HepG2 (cell line): ENCODE results near the gene APOM. TPM values are rescaled to one million over a fixed set of nuclear protein-coding genes. Genes with fewer than 3 reads are reported as not detected.

ENCODE experiments used
- ATRX ChIP-seq: sonication (generic); formaldehyde crosslinking; IDR thresholded peaks from 2 replicates; pipeline ENCODE4 v1.4.0; 2020; ENCODE audit warnings: missing genetic modification reagents, borderline replicate concordance
- CC2D1A ChIP-seq: sonication (generic); formaldehyde crosslinking; IDR thresholded peaks from 2 replicates; pipeline ENCODE4 v1.8.1; 2023; ENCODE audit warnings: mild to moderate bottlenecking, missing genetic modification reagents
- DR1 ChIP-seq: sonication (generic); formaldehyde crosslinking; IDR thresholded peaks from 2 replicates; pipeline ENCODE4 v1.8.0; 2021; ENCODE audit warnings: mild to moderate bottlenecking, missing genetic modification reagents, inconsistent platforms
- FOSL2 ChIP-seq: sonication (generic); formaldehyde crosslinking; IDR thresholded peaks from 2 replicates; pipeline ENCODE4 v1.4.0; 2020; ENCODE audit warnings: missing genetic modification reagents
- GRHL1 ChIP-seq: sonication (generic); formaldehyde crosslinking; conservative IDR thresholded peaks from 2 replicates; pipeline ENCODE4 v1.8.0; 2022; ENCODE audit warnings: missing genetic modification reagents
- MTA1 ChIP-seq: sonication (generic); formaldehyde crosslinking; IDR thresholded peaks from 2 replicates; pipeline ENCODE4 v1.4.0; 2020; ENCODE audit warnings: missing genetic modification reagents, mild to moderate bottlenecking, borderline replicate concordance
- ONECUT2 ChIP-seq: sonication (generic); formaldehyde crosslinking; IDR thresholded peaks from 2 replicates; pipeline ENCODE4 v1.4.0; 2020; ENCODE audit warnings: missing genetic modification reagents
- SNAPC5 ChIP-seq: sonication (generic); formaldehyde crosslinking; IDR thresholded peaks from 2 replicates; pipeline ENCODE4 v1.8.1; 2023; ENCODE audit warnings: mild to moderate bottlenecking, missing genetic modification reagents, borderline replicate concordance
- ZNF354B ChIP-seq: sonication (generic); formaldehyde crosslinking; IDR thresholded peaks from 2 replicates; pipeline ENCODE4 v1.8.0; 2022; ENCODE audit warnings: mild to moderate bottlenecking, missing genetic modification reagents
- ZNF557 ChIP-seq: sonication (generic); formaldehyde crosslinking; IDR thresholded peaks from 2 replicates; pipeline ENCODE4 v1.4.0; 2020; ENCODE audit warnings: missing genetic modification reagents
- polyA plus RNA-seq, 8 experiments: library from polyadenylated mRNA; depleted of rRNA in 3 of 8; stranded (reverse) in 7 of 8; unstranded in 1 of 8; fragments of >200 nt; fragmentation: Illumina TruSeq in 4 of 8; extraction: Trizol in 4 of 8; gene quantifications; 2 replicates each; pipeline versions ENCODE4 v1.2.1 to v1.2.3, GENCODE V29; 2011 to 2016; ENCODE audit warnings: low read depth in 4 of 8, missing spikeins in 1 of 8, mixed read lengths in 1 of 8; ENCODE audit not compliant: insufficient read depth in 1 of 8
- total RNA-seq, 5 experiments: library from RNA; depleted of rRNA; stranded (reverse); fragments of >200 nt; fragmentation: Illumina TruSeq; extraction: Trizol; gene quantifications; 2 replicates each; pipeline ENCODE4 v1.2.3, GENCODE V29; 2016; ENCODE audit warnings: low read depth in 1 of 5
- TF ChIP-seq, protein P1 (sequence below): sonication (generic); formaldehyde crosslinking; IDR thresholded peaks from 2 replicates; pipeline ENCODE4 v1.4.0; 2020; ENCODE audit warnings: missing genetic modification reagents, borderline replicate concordance
- TF ChIP-seq, protein P2 (sequence below): sonication (generic); formaldehyde crosslinking; IDR thresholded peaks from 2 replicates; pipeline ENCODE4 v1.4.0; 2020; ENCODE audit warnings: missing genetic modification reagents, mild to moderate bottlenecking, borderline replicate concordance
- TF ChIP-seq, protein P3 (sequence below): sonication (generic); formaldehyde crosslinking; IDR thresholded peaks from 2 replicates; pipeline ENCODE4 v1.4.0; 2020; ENCODE audit warnings: missing genetic modification reagents
- TF ChIP-seq, protein P4 (sequence below): sonication (generic); formaldehyde crosslinking; conservative IDR thresholded peaks from 2 replicates; pipeline ENCODE4 v1.5.0; 2020; ENCODE audit warnings: missing genetic modification reagents
- TF ChIP-seq, protein P5 (sequence below): sonication (generic); formaldehyde crosslinking; IDR thresholded peaks from 2 replicates; pipeline ENCODE4 v1.5.0; 2020; ENCODE audit warnings: mild to moderate bottlenecking, missing genetic modification reagents

Gene APOM
- total and polyA plus RNA-seq, 2 of the 13 experiments (the other 11 are each of a cell fraction or from before 2014, with no cell fraction given), result 98.2 to 1,140 TPM

DNA sequence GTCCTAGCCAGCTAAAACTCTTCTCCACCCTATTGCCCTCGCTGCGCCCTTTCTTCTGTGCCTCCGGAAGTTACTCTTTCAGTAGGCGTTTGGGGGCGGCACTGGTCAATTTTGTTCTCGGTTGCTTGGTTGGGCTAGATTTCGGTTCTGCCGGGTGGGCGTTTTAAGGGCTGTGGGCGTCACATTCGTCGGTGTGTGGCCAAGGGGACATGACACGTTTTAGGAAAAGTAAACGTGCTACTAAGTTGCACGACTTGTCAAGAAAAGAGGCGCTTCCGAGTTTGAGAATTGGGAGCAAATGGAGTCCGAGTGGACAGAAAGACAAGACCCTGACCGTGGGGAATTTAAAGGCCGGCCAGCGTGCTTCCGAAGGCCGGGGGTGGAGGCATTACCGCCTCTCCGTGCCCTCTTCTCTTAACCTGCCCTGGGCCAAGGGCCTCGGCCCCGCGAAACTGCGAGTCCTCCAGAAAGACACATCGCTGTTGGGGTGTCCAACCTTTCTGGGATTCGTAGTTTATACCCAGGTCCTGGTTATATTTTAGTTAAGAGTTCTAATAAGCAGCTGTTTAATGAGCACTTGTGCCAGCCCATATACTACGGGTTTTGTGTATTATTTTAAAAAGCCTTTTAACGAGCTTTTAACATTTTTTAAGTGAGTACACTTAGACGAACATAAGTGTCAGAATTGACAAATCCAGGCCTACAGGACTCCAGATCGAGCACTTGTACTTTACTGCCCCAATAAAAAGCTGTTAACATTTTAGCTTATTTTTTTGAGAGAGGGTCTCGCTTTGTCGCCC lies 2.6 kb upstream of the APOM start (continued):
- TF ChIP-seq GRHL1 (no peak), ZNF557 (CRISPR knock-in tag) (no peak), DR1 (no peak), MTA1 (CRISPR knock-in tag) (no peak), FOSL2 (CRISPR knock-in tag) (no peak), CC2D1A (CRISPR knock-in tag) (no peak), ATRX (CRISPR knock-in tag) (no peak), SNAPC5 (CRISPR knock-in tag) (0 out of 2 replicates have a peak, but pooled peaks have one; percentile 27), ZNF354B (no peak), ONECUT2 (CRISPR knock-in tag) (no peak)
- TF ChIP-seq, protein P1, sequence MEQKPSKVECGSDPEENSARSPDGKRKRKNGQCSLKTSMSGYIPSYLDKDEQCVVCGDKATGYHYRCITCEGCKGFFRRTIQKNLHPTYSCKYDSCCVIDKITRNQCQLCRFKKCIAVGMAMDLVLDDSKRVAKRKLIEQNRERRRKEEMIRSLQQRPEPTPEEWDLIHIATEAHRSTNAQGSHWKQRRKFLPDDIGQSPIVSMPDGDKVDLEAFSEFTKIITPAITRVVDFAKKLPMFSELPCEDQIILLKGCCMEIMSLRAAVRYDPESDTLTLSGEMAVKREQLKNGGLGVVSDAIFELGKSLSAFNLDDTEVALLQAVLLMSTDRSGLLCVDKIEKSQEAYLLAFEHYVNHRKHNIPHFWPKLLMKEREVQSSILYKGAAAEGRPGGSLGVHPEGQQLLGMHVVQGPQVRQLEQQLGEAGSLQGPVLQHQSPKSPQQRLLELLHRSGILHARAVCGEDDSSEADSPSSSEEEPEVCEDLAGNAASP, result peak; percentile 10; the same call in 1 of the 2 replicates
- TF ChIP-seq, protein P2, sequence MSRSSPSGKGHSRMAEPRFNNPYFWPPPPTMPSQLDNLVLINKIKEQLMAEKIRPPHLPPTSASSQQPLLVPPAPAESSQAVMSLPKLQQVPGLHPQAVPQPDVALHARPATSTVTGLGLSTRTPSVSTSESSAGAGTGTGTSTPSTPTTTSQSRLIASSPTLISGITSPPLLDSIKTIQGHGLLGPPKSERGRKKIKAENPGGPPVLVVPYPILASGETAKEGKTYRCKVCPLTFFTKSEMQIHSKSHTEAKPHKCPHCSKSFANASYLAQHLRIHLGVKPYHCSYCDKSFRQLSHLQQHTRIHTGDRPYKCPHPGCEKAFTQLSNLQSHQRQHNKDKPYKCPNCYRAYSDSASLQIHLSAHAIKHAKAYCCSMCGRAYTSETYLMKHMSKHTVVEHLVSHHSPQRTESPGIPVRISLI (CRISPR knock-in tag), result no peak
- TF ChIP-seq, protein P3, sequence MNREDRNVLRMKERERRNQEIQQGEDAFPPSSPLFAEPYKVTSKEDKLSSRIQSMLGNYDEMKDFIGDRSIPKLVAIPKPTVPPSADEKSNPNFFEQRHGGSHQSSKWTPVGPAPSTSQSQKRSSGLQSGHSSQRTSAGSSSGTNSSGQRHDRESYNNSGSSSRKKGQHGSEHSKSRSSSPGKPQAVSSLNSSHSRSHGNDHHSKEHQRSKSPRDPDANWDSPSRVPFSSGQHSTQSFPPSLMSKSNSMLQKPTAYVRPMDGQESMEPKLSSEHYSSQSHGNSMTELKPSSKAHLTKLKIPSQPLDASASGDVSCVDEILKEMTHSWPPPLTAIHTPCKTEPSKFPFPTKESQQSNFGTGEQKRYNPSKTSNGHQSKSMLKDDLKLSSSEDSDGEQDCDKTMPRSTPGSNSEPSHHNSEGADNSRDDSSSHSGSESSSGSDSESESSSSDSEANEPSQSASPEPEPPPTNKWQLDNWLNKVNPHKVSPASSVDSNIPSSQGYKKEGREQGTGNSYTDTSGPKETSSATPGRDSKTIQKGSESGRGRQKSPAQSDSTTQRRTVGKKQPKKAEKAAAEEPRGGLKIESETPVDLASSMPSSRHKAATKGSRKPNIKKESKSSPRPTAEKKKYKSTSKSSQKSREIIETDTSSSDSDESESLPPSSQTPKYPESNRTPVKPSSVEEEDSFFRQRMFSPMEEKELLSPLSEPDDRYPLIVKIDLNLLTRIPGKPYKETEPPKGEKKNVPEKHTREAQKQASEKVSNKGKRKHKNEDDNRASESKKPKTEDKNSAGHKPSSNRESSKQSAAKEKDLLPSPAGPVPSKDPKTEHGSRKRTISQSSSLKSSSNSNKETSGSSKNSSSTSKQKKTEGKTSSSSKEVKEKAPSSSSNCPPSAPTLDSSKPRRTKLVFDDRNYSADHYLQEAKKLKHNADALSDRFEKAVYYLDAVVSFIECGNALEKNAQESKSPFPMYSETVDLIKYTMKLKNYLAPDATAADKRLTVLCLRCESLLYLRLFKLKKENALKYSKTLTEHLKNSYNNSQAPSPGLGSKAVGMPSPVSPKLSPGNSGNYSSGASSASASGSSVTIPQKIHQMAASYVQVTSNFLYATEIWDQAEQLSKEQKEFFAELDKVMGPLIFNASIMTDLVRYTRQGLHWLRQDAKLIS, result peak; percentile 80
- TF ChIP-seq, protein P4, sequence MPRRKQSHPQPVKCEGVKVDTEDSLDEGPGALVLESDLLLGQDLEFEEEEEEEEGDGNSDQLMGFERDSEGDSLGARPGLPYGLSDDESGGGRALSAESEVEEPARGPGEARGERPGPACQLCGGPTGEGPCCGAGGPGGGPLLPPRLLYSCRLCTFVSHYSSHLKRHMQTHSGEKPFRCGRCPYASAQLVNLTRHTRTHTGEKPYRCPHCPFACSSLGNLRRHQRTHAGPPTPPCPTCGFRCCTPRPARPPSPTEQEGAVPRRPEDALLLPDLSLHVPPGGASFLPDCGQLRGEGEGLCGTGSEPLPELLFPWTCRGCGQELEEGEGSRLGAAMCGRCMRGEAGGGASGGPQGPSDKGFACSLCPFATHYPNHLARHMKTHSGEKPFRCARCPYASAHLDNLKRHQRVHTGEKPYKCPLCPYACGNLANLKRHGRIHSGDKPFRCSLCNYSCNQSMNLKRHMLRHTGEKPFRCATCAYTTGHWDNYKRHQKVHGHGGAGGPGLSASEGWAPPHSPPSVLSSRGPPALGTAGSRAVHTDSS (CRISPR knock-in tag), result no peak
- TF ChIP-seq, protein P5, sequence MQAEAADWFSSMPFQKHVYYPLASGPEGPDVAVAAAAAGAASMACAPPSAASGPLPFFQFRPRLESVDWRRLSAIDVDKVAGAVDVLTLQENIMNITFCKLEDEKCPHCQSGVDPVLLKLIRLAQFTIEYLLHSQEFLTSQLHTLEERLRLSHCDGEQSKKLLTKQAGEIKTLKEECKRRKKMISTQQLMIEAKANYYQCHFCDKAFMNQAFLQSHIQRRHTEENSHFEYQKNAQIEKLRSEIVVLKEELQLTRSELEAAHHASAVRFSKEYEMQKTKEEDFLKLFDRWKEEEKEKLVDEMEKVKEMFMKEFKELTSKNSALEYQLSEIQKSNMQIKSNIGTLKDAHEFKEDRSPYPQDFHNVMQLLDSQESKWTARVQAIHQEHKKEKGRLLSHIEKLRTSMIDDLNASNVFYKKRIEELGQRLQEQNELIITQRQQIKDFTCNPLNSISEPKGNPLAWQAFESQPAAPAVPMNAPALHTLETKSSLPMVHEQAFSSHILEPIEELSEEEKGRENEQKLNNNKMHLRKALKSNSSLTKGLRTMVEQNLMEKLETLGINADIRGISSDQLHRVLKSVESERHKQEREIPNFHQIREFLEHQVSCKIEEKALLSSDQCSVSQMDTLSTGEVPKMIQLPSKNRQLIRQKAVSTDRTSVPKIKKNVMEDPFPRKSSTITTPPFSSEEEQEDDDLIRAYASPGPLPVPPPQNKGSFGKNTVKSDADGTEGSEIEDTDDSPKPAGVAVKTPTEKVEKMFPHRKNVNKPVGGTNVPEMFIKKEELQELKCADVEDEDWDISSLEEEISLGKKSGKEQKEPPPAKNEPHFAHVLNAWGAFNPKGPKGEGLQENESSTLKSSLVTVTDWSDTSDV, result no peak; the same call in 1 of the 2 replicates
